ENCODE measurements around the gene DYSF.

DNA sequence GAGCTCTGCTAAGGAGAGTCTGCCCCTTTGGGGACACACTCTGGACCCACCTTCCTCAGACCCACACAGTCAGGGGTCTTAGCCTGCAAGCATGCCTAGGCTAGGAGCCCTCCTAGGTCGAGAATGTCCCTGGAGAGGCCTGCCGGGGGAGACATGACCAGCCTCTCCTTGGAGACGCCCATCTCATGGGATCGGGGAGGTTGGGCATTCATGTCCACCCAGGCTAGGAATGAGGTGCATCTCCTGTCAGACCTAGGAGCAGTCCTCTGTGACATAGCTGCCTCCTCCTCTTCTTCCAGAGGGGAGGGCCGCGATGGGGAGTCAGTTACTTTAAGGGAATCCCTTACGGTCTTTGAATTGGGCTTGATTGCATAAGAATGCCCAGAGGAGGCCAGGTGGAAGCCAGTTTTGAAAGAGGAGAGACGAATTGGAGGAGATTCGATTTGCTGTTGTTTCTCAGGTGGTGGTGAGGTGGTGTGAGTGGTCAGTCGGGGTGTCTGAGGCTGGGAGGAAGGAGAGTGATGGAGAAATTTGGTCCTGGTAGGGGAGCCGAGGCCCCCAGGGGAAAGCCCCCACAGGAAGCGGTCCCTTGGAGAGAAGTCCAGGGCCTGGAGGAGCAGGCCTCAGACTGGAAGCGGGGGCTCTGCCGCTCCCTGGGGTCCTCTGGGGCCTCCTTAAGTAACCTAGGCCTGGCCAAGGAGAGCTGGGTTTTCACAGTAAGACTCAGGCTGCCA is 241.3 kb downstream of the DYSF start:
- TF ChIP-seq FOXK2 (IDR thresholded peaks at IDR 0.05) (no peak), SP1 (IDR thresholded peaks at IDR 0.05) (no peak), SUZ12 (IDR thresholded peaks at IDR 0.05) (no peak), FOXA1 (IDR thresholded peaks at IDR 0.05) (no peak), NFRKB (IDR thresholded peaks at IDR 0.05) (no peak), ELF4 (IDR thresholded peaks at IDR 0.05) (no peak), CTBP1 (IDR thresholded peaks at IDR 0.05; ENCODE audit: borderline replicate concordance) (no peak), TARDBP (IDR thresholded peaks at IDR 0.05) (no peak), ZNF384 (IDR thresholded peaks at IDR 0.05) (no peak), HDGF (IDR thresholded peaks at IDR 0.05; ENCODE audit: borderline replicate concordance) (no peak), BHLHE40 (IDR thresholded peaks at IDR 0.05; ENCODE audit: borderline replicate concordance) (no peak)
- TF ChIP-seq, protein P1, sequence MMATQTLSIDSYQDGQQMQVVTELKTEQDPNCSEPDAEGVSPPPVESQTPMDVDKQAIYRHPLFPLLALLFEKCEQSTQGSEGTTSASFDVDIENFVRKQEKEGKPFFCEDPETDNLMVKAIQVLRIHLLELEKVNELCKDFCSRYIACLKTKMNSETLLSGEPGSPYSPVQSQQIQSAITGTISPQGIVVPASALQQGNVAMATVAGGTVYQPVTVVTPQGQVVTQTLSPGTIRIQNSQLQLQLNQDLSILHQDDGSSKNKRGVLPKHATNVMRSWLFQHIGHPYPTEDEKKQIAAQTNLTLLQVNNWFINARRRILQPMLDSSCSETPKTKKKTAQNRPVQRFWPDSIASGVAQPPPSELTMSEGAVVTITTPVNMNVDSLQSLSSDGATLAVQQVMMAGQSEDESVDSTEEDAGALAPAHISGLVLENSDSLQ (IDR thresholded peaks at IDR 0.05) = no peak
